Measurements from ENCODE around the gene PICALM. TPM values are rescaled to one million over a fixed set of nuclear protein-coding genes. Genes with fewer than 3 reads are reported as not detected.

The PICALM gene
- total and polyA plus RNA-seq, 8 donors = 35.1 to 687 (median 150) TPM

DNA sequence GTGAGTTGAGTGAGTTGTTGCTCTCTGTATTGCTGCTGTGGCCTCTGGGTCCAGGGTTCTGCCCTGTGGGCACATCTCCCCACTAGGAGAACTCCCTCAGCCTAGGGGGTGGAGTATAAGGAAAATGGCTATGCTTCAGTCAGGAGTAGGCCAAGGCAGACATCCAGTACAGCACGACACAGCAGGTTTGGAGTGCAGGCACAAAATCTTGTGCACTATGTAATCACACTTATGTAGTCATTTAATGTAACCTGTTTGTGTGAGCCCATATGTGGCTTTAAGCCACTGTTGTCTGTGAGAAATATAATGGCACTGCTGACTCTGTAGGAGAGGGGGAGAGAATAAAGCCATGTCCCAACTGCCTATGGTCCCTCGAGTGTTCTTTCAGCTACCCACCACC, 123.6 kb downstream of the PICALM start:
- Histone ChIP-seq H3K27ac (no peak overlapping the region), H3K36me3 (no peaks in the 10 kb centered on the region), H3K27me3 (no peaks in the 10 kb centered on the region), H3K9me3 (no peaks in the 10 kb centered on the region), H3K4me1 (peaks cover 0 to 26% (median 7%) of the 10 kb centered on the region in 4 donors), H3K4me3 (no peak overlapping the region)
- 94 to 100% (median 97%) methylated on average over 2 of the region's 2 CpGs for WGBS, 5 donors
- TF ChIP-seq POLR2A (IDR thresholded peaks at IDR 0.05) = no peak
- TF ChIP-seq, protein P1, sequence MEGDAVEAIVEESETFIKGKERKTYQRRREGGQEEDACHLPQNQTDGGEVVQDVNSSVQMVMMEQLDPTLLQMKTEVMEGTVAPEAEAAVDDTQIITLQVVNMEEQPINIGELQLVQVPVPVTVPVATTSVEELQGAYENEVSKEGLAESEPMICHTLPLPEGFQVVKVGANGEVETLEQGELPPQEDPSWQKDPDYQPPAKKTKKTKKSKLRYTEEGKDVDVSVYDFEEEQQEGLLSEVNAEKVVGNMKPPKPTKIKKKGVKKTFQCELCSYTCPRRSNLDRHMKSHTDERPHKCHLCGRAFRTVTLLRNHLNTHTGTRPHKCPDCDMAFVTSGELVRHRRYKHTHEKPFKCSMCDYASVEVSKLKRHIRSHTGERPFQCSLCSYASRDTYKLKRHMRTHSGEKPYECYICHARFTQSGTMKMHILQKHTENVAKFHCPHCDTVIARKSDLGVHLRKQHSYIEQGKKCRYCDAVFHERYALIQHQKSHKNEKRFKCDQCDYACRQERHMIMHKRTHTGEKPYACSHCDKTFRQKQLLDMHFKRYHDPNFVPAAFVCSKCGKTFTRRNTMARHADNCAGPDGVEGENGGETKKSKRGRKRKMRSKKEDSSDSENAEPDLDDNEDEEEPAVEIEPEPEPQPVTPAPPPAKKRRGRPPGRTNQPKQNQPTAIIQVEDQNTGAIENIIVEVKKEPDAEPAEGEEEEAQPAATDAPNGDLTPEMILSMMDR (IDR thresholded peaks at IDR 0.05) = no peak
- no peak for TF ChIP-seq POLR2AphosphoS5 (IDR thresholded peaks at IDR 0.05)
- TF ChIP-seq EP300 (IDR thresholded peaks at IDR 0.05) = no peak
- DNase-seq = no peak
- intact Hi-C loops (cut with DNase I; ENCODE audit: low total_unique reads) = loop anchor here (10.0 kb wide), 1 partner anchor 270 kb away; no protein-coding TSS in a partner anchor

DNA sequence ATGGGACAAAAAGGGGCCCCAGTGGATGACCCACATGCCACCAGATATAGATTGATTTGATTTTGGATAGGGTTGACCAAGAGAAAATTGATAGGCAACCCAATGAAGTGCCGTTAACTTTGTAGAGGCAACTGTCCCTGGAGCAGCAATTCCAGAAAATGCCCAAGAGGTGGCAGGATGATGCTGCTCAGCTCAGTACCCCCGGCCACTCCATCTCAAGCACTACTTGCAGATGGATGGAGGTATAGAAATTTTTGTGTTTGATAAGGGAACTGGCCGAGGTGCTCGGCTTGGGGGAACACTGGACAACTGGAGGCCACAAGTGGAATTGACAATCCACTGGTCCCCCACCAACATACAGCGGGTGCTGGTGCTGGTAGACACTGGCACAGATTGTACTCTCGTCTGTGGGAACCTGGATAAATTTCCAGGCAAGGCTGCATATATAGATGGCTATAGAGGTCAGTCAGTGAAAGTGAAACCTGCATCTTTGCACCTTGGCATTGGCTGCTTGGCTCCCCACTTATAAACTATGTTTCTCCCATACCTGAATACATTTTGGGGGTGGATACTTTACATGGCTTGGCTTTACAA, 127.4 kb downstream of the PICALM start:
- intact Hi-C loops (cut with DNase I; ENCODE audit: low total_unique reads) = loop anchor here (10.0 kb wide), 1 partner anchor 273 kb away; no protein-coding TSS in a partner anchor
- 26 to 51% (median 28%) methylated on average over 6 of the region's 6 CpGs for WGBS, 5 donors
- Histone ChIP-seq H3K9me3 (no peaks in the 10 kb centered on the region), H3K27me3 (no peaks in the 10 kb centered on the region), H3K27ac (no peak overlapping the region), H3K4me1 (no peaks in the 10 kb centered on the region), H3K4me3 (no peak overlapping the region), H3K36me3 (no peaks in the 10 kb centered on the region)
- peak; percentile 40 to 65 for DNase-seq
- TF ChIP-seq POLR2A (IDR thresholded peaks at IDR 0.05) = no peak
- TF ChIP-seq, protein P1 (IDR thresholded peaks at IDR 0.05) = peak in 5 of 7 experiments; percentile 42 to 69 (median 57)

DNA sequence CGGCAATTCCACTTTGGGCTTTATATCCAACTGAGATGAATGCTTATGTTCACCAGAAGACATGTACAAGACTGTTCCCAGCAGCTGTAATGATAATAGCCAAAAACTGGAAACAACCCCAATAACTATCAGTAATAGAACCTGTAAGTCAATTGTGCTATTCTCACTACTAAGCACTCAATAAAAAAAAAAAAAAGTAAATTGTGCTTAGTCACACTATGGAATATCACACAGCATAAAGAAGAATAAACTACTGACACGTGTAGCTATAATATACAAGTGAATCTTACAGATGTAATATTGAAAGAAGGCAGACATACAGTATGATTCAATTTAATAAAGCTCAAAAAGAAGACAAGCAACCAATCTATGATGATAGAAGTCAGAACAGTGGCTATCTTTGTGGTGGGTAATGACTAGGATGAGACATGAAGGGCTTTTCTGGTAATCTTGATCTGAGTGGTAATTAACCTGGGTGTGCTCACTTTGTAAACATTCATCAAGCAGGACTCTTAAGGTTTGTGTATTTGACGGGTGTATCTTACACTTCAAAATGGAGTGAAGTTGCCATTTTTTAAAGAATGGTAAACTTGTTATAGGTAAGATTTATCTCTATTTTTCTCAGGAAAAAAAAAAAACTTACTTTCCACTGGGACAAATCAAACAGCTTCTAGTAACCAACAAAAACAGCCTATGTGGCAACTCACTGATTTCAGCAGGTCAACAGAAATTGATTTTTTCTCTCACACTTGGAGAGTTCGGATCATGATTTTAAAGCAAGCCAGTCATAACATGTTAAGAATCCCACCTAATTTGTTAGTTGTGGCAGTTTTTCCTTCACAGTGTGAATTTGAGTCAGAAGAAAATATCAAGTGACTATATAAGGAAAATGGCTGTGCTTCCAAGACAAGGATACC, 129.5 kb downstream of the PICALM start:
- WGBS, 5 donors = 70 to 84% (median 74%) methylated on average over 4 of the region's 4 CpGs
- no peak for DNase-seq
- intact Hi-C loops (cut with DNase I; ENCODE audit: low total_unique reads) = loop anchor here (10.0 kb wide), 1 partner anchor 275 kb away; no protein-coding TSS in a partner anchor
- H3K36me3 ChIP-seq = no peaks in the 10 kb centered on the region
- H3K27me3 ChIP-seq = no peaks in the 10 kb centered on the region
- H3K9me3 ChIP-seq = no peaks in the 10 kb centered on the region
- no peak overlapping the region for H3K4me3 ChIP-seq
- no peak overlapping the region for H3K27ac ChIP-seq
- TF ChIP-seq POLR2A (IDR thresholded peaks at IDR 0.05) (no peak), POLR2AphosphoS5 (IDR thresholded peaks at IDR 0.05) (no peak), EP300 (IDR thresholded peaks at IDR 0.05) (no peak)
- peaks cover 0 to 6% (median 0%) of the 10 kb centered on the region in 4 donors for H3K4me1 ChIP-seq

DNA sequence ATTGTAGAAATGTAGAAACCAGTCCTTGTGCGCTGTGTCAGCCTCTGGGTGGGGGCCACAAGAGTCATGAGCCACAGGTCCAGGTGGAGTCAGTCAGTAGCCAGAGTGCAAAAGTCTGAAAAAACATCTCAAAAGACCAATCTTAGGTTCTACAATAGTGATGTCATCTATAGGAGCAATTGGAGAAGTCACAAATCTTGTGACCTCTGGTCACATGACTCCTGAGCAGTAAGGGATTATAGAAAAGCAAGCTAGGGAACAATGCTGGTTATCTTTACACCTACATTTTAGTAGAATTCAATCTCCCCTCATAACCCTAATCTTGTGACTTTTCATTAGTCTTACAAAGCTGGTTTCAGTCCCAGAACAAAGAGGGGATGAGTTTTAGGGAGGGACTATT, 131.0 kb downstream of the PICALM start:
- WGBS, 5 donors = 98 to 100% (median 100%) methylated on average over 1 of the region's 1 CpG
- Histone ChIP-seq H3K27me3 (no peaks in the 10 kb centered on the region), H3K36me3 (no peaks in the 10 kb centered on the region), H3K9me3 (no peaks in the 10 kb centered on the region), H3K4me1 (peaks cover 0 to 8% (median 0%) of the 10 kb centered on the region in 4 donors), H3K4me3 (no peak overlapping the region), H3K27ac (no peak overlapping the region)
- TF ChIP-seq, protein P1 (IDR thresholded peaks at IDR 0.05) = no peak
- TF ChIP-seq POLR2AphosphoS5 (IDR thresholded peaks at IDR 0.05) (no peak), POLR2A (IDR thresholded peaks at IDR 0.05) (no peak), EP300 (IDR thresholded peaks at IDR 0.05) (no peak)
- no peak for DNase-seq
- intact Hi-C loops (cut with DNase I; ENCODE audit: low total_unique reads) = no loop called here
